H1 (cell line): ENCODE measurements around the gene MYO5B. TPM values are rescaled to one million over a fixed set of nuclear protein-coding genes. Genes with fewer than 3 reads are reported as not detected.

Experiments
- CHD1 ChIP-seq: IDR thresholded peaks from 2 replicates; pipeline ENCODE4 v1.6.1; 2012; ENCODE audit warnings: low read depth, low read length, improper control_type of control experiment
- CHD7 ChIP-seq: fragments of 300-600 bp; sonication (generic); IDR thresholded peaks from 2 replicates; pipeline ENCODE4 v1.7.1; 2012; ENCODE audit warnings: low read length, moderate library complexity, mild to moderate bottlenecking, inconsistent platforms; ENCODE audit not compliant: insufficient replicate concordance
- CTCF ChIP-seq, 3 experiments: IDR thresholded peaks; 1 replicate in 2 of 3; 2 replicates in 1 of 3; pipeline versions ENCODE4 v1.5.1 to v1.6.1; 2011; ENCODE audit warnings: low read length in 3 of 3, mild to moderate bottlenecking in 3 of 3, inconsistent platforms in 2 of 3, low read depth in 1 of 3, moderate library complexity in 1 of 3; ENCODE audit not compliant: insufficient read depth in 1 of 3; ENCODE audit errors: control extremely low read depth in 1 of 3
- KDM5A ChIP-seq: fragments of 200-600 bp; IDR thresholded peaks from 2 replicates; pipeline ENCODE4 v1.7.1; 2012; ENCODE audit warnings: mild to moderate bottlenecking, low read length, inconsistent platforms, mixed read lengths
- POLR2A ChIP-seq, 2 experiments: IDR thresholded peaks; 1 replicate in 1 of 2; 2 replicates in 1 of 2; pipeline ENCODE4 v1.6.1; 2011; ENCODE audit warnings: low read depth in 2 of 2, low read length in 2 of 2, mild to moderate bottlenecking in 2 of 2; ENCODE audit errors: control extremely low read depth in 1 of 2
- RFX5 ChIP-seq: IDR thresholded peaks from 2 replicates; pipeline ENCODE4 v1.6.1; 2011; ENCODE audit warnings: low read depth, low read length, improper control_type of control experiment, borderline replicate concordance
- TCF12 ChIP-seq: IDR thresholded peaks from 2 replicates; pipeline ENCODE4 v1.6.1; 2011; ENCODE audit warnings: low read depth, mild to moderate bottlenecking, low read length
- polyA plus RNA-seq, 7 experiments: library from polyadenylated mRNA; depleted of rRNA in 3 of 7; stranded (reverse) in 5 of 7; unstranded in 2 of 7; fragments of >200 nt in 5 of 7; fragments of 200-250 nt in 2 of 7; gene quantifications; 1 replicate in 5 of 7; 2 replicates in 1 of 7; 4 replicates in 1 of 7; pipeline versions ENCODE4 v1.2.1 to v1.2.3, GENCODE V29; 2011 to 2013; ENCODE audit warnings: missing spikeins in 2 of 7, mixed read lengths in 2 of 7
- total RNA-seq: library from RNA; stranded (reverse); fragmentation: NEBNext Ultra II Directional; extraction: Animal tissue kit (Norgen Biotek cat#: 25700); gene quantifications from 2 replicates; pipeline ENCODE4 v1.2.1, GENCODE V29; 2021

Gene MYO5B
- total and polyA plus RNA-seq, 2 of the 8 experiments (the other 6 are each of a cell fraction or from before 2014, with no cell fraction given): 6.4 to 7.7 TPM

GRCh38 chr18:50014606-50015005 lies 180.3 kb downstream of the MYO5B start (continued):
- TF ChIP-seq CHD7 (no peak), CHD1 (no peak), CTCF (IDR thresholded peaks at IDR 0.05; ENCODE audit: control extremely low read depth in 1 of 3, insufficient read depth in 1 of 3, low read depth in 1 of 3, low read length in 3 of 3) (no peak), POLR2A (IDR thresholded peaks at IDR 0.05; ENCODE audit: control extremely low read depth in 1 of 2, low read depth in 2 of 2, low read length in 2 of 2) (no peak), RFX5 (no peak), TCF12 (no peak), KDM5A (no peak)
